Loucy (cell line): ENCODE measurements around the gene NDUFS6.

ENCODE experiments used
- H2AFZ ChIP-seq: fragments of 200-600 bp; sonication (generic); 2 replicates; pipeline ENCODE4 v1.6.0; 2016; ENCODE audit warnings: antibody characterized with exemption, mild to moderate bottlenecking, low read length, moderate library complexity
- H3F3A ChIP-seq: fragments of 200-600 bp; 2 replicates; pipeline ENCODE4 v1.6.0; 2016; ENCODE audit warnings: antibody characterized with exemption, low read depth, mild to moderate bottlenecking
- H3K27me3 ChIP-seq: fragments of 200-600 bp; sonication (generic); 2 replicates; pipeline ENCODE4 v1.6.1; 2014; ENCODE audit warnings: low read length, mild to moderate bottlenecking; ENCODE audit not compliant: insufficient read depth, poor library complexity, severe bottlenecking
- H3K36me3 ChIP-seq: fragments of 200-600 bp; sonication (generic); 2 replicates; pipeline ENCODE4 v1.6.1; 2016; ENCODE audit warnings: low read length; ENCODE audit not compliant: insufficient read depth
- H3K4me1 ChIP-seq: fragments of 200-600 bp; sonication (generic); 2 replicates; pipeline ENCODE4 v1.5.1; 2014; ENCODE audit warnings: low read length, mild to moderate bottlenecking; ENCODE audit not compliant: insufficient read depth, poor library complexity, severe bottlenecking
- H3K4me2 ChIP-seq: fragments of 200-600 bp; sonication (generic); 2 replicates; pipeline ENCODE4 v1.6.0; 2014; ENCODE audit warnings: antibody characterized with exemption, low read length, low read depth, mild to moderate bottlenecking; ENCODE audit not compliant: poor library complexity, severe bottlenecking
- H3K4me3 ChIP-seq: fragments of 200-600 bp; sonication (generic); 2 replicates; pipeline ENCODE4 v1.5.1; 2014; ENCODE audit warnings: low read length, mild to moderate bottlenecking, mixed read lengths; ENCODE audit not compliant: poor library complexity, severe bottlenecking
- H3K79me2 ChIP-seq: fragments of 200-600 bp; sonication (generic); 2 replicates; pipeline ENCODE4 v1.6.1; 2014; ENCODE audit warnings: low read length; ENCODE audit not compliant: insufficient read depth
- H3K9ac ChIP-seq: fragments of 200-600 bp; sonication (generic); 2 replicates; pipeline ENCODE4 v1.6.0; 2014; ENCODE audit warnings: mild to moderate bottlenecking, low read depth, low read length, moderate library complexity; ENCODE audit not compliant: poor library complexity, severe bottlenecking
- H3K9me2 ChIP-seq: fragments of 200-600 bp; sonication (generic); replicated peaks from 2 replicates; pipeline ENCODE4 v1.6.1; 2016; ENCODE audit warnings: low read depth, low read length, mixed read lengths
- H3K9me3 ChIP-seq: fragments of 200-600 bp; sonication (generic); 2 replicates; pipeline ENCODE4 v1.6.1; 2014; ENCODE audit warnings: mild to moderate bottlenecking, antibody characterized with exemption, low read length, low read depth; ENCODE audit not compliant: insufficient read depth
- H4K20me1 ChIP-seq: fragments of 200-600 bp; sonication (generic); 2 replicates; pipeline ENCODE4 v1.6.0; 2014; ENCODE audit warnings: antibody characterized with exemption, low read length, mild to moderate bottlenecking; ENCODE audit not compliant: insufficient read depth, poor library complexity, severe bottlenecking
- CTCF ChIP-seq: fragments of 200-600 bp; sonication (generic); conservative IDR thresholded peaks from 2 replicates; pipeline ENCODE4 v1.5.1; 2014; ENCODE audit warnings: mild to moderate bottlenecking, antibody characterized with exemption, low read length
- EZH2phosphoT487 ChIP-seq: fragments of 200-600 bp; IDR thresholded peaks from 2 replicates; pipeline ENCODE4 v1.6.1; 2018; ENCODE audit warnings: antibody characterized with exemption, mild to moderate bottlenecking, moderate library complexity, borderline replicate concordance

The NDUFS6 gene

DNA sequence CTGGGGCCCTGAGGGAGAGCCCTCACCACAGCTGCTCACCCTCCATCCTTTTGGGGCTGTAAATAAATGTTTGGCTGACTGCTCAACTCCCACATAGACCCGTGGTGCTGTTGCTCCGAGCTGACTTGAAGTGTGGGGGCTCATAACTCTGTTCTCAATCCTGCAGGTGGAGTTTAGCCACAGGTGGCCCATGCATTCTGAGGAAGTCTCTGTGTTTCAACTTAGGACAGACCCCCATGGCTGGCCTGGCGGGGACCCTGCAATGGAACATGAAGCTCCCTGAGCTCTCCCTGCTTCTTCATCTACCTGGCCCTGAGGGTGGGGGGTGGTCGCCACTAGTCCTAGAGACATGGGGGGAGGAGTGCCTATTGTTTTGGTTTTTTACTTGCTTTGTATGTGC lies 19.7 kb downstream of the NDUFS6 start:
- TF ChIP-seq EZH2phosphoT487 (no peak), CTCF (no peak)
- no peaks in the 10 kb centered on the region for H3K27me3 ChIP-seq
- H3K9me2 ChIP-seq: no peaks in the 10 kb centered on the region
- H3K9ac ChIP-seq: no peak overlapping the region
- no peaks in the 10 kb centered on the region for H3K4me1 ChIP-seq
- H3K79me2 ChIP-seq: no peaks in the 10 kb centered on the region
- no peaks in the 10 kb centered on the region for H3F3A ChIP-seq
- no peak overlapping the region for H3K4me2 ChIP-seq
- no peak overlapping the region for H2AFZ ChIP-seq
- H3K36me3 ChIP-seq: peaks cover 58% of the 10 kb centered on the region; the same call in 1 of the 2 replicates
- no peak overlapping the region for H3K4me3 ChIP-seq
- H4K20me1 ChIP-seq: no peaks in the 10 kb centered on the region
- no peaks in the 10 kb centered on the region for H3K9me3 ChIP-seq

GRCh38 chr5:1821862-1822261 lies 20.7 kb downstream of the NDUFS6 start:
- Histone ChIP-seq H3K27me3 (no peaks in the 10 kb centered on the region), H4K20me1 (no peaks in the 10 kb centered on the region), H3K9me3 (no peaks in the 10 kb centered on the region), H3K9me2 (no peaks in the 10 kb centered on the region), H3K9ac (no peak overlapping the region), H3K4me2 (no peak overlapping the region), H3F3A (no peaks in the 10 kb centered on the region), H3K4me3 (no peak overlapping the region), H3K79me2 (no peaks in the 10 kb centered on the region), H3K36me3 (peaks cover 57% of the 10 kb centered on the region; the same call in 1 of the 2 replicates), H2AFZ (no peak overlapping the region), H3K4me1 (no peaks in the 10 kb centered on the region)
- TF ChIP-seq CTCF (no peak), EZH2phosphoT487 (no peak)

- Histone ChIP-seq H3K27me3 (no peaks in the 10 kb centered on the region), H3K36me3 (peaks cover 41% of the 10 kb centered on the region; the same call in 1 of the 2 replicates), H3F3A (no peaks in the 10 kb centered on the region), H3K9me2 (no peaks in the 10 kb centered on the region), H3K9me3 (no peaks in the 10 kb centered on the region), H3K9ac (no peak overlapping the region), H3K4me2 (no peak overlapping the region), H3K79me2 (no peaks in the 10 kb centered on the region), H3K4me1 (no peaks in the 10 kb centered on the region), H4K20me1 (no peaks in the 10 kb centered on the region), H3K4me3 (no peak overlapping the region), H2AFZ (no peak overlapping the region)
- TF ChIP-seq CTCF: no peak
- TF ChIP-seq EZH2phosphoT487: no peak
Observed at GRCh38 chr5:1823381-1824034, 22.3 kb downstream of the NDUFS6 start.
